HepG2 (cell line): Measurements from ENCODE around the gene PODXL2. TPM values are rescaled to one million over a fixed set of nuclear protein-coding genes. Genes with fewer than 3 reads are reported as not detected.

Source experiments
- ATF7 ChIP-seq, 2 experiments: fragments of 450-650 bp in 1 of 2; sonication (generic) in 1 of 2; formaldehyde crosslinking in 1 of 2; IDR thresholded peaks; 2 replicates each; pipeline versions ENCODE4 v1.4.0 to v1.6.1; 2016 to 2020; ENCODE audit warnings: antibody characterized with exemption in 1 of 2, mild to moderate bottlenecking in 1 of 2, missing genetic modification reagents in 1 of 2
- CAMTA2 ChIP-seq: sonication (generic); formaldehyde crosslinking; IDR thresholded peaks from 2 replicates; pipeline ENCODE4 v1.4.0; 2020; ENCODE audit warnings: mild to moderate bottlenecking, missing genetic modification reagents, borderline replicate concordance
- CENPX ChIP-seq: sonication (generic); formaldehyde crosslinking; IDR thresholded peaks from 2 replicates; pipeline ENCODE4 v1.9.0; 2021; ENCODE audit warnings: mild to moderate bottlenecking, missing genetic modification reagents, moderate library complexity
- FOXA3 ChIP-seq: IDR thresholded peaks from 2 replicates; pipeline ENCODE4 v1.6.1; 2016; ENCODE audit warnings: missing genetic modification reagents, missing compliant biosample characterization
- FOXP1 ChIP-seq, 2 experiments: fragments of 450-650 bp in 1 of 2; IDR thresholded peaks; 2 replicates each; pipeline ENCODE4 v1.6.1; 2017 to 2018; ENCODE audit warnings: antibody characterized with exemption in 1 of 2
- GATAD2A ChIP-seq: IDR thresholded peaks from 2 replicates; pipeline ENCODE4 v1.6.1; 2016
- HNRNPK ChIP-seq: fragments of 200-400 bp; formaldehyde crosslinking; IDR thresholded peaks from 2 replicates; pipeline ENCODE4 v1.6.1; 2018; ENCODE audit warnings: low read length, low read depth, moderate library complexity, mild to moderate bottlenecking; ENCODE audit not compliant: poor library complexity, severe bottlenecking
- HOXA9 ChIP-seq: sonication (generic); formaldehyde crosslinking; IDR thresholded peaks from 2 replicates; pipeline ENCODE4 v1.8.1; 2022; ENCODE audit warnings: missing genetic modification reagents, mild to moderate bottlenecking, moderate library complexity, borderline replicate concordance
- KLF9 ChIP-seq: IDR thresholded peaks from 2 replicates; pipeline ENCODE4 v1.6.1; 2016; ENCODE audit warnings: low read depth
- MAFK ChIP-seq, 2 experiments: IDR thresholded peaks in 1 of 2; conservative IDR thresholded peaks in 1 of 2; 2 replicates each; pipeline ENCODE4 v1.6.1; 2011; ENCODE audit warnings: improper control_type of control experiment in 2 of 2, low read length in 2 of 2
- MBNL3 ChIP-seq: fragments of 250-450 bp; sonication (Bioruptor Pico); conservative IDR thresholded peaks from 2 replicates; pipeline ENCODE4 v1.8.0; 2022; ENCODE audit warnings: mild to moderate bottlenecking, inconsistent platforms
- MTF1 ChIP-seq: sonication (generic); formaldehyde crosslinking; IDR thresholded peaks from 2 replicates; pipeline ENCODE4 v1.5.0; 2020; ENCODE audit warnings: missing genetic modification reagents
- SOX5 ChIP-seq: IDR thresholded peaks from 2 replicates; pipeline ENCODE4 v1.6.1; 2016; ENCODE audit warnings: borderline replicate concordance
- TEAD3 ChIP-seq: optimal IDR thresholded peaks from 2 replicates; pipeline ENCODE3; 2016; ENCODE audit warnings: borderline replicate concordance
- TFDP2 ChIP-seq: sonication (generic); formaldehyde crosslinking; IDR thresholded peaks from 2 replicates; pipeline ENCODE4 v1.4.0; 2020; ENCODE audit warnings: missing genetic modification reagents
- UBTF ChIP-seq: sonication (generic); formaldehyde crosslinking; IDR thresholded peaks from 2 replicates; pipeline ENCODE4 v1.4.0; 2020; ENCODE audit warnings: mild to moderate bottlenecking, missing genetic modification reagents
- YY1 ChIP-seq: IDR thresholded peaks from 2 replicates; pipeline ENCODE4 v1.6.1; 2011; ENCODE audit warnings: low read length, low read depth, moderate library complexity, mild to moderate bottlenecking; ENCODE audit not compliant: insufficient read depth, insufficient replicate concordance
- ZBTB1 ChIP-seq: sonication (generic); formaldehyde crosslinking; IDR thresholded peaks from 2 replicates; pipeline ENCODE4 v1.4.0; 2020; ENCODE audit warnings: missing genetic modification reagents, borderline replicate concordance
- ZBTB43 ChIP-seq: sonication (generic); formaldehyde crosslinking; conservative IDR thresholded peaks from 2 replicates; pipeline ENCODE4 v1.4.0; 2020; ENCODE audit warnings: missing genetic modification reagents
- ZFP36L1 ChIP-seq: sonication (generic); formaldehyde crosslinking; IDR thresholded peaks from 2 replicates; pipeline ENCODE4 v1.8.0; 2022; ENCODE audit warnings: mild to moderate bottlenecking, missing genetic modification reagents, moderate library complexity
- ZFY ChIP-seq: sonication (generic); formaldehyde crosslinking; IDR thresholded peaks from 2 replicates; pipeline ENCODE4 v1.4.0; 2020; ENCODE audit warnings: missing genetic modification reagents
- ZKSCAN1 ChIP-seq: fragments of 150-350 bp; IDR thresholded peaks from 2 replicates; pipeline ENCODE4 v1.6.1; 2014; ENCODE audit warnings: low read length
- ZNF160 ChIP-seq: sonication (generic); formaldehyde crosslinking; IDR thresholded peaks from 2 replicates; pipeline ENCODE4 v1.8.0; 2022; ENCODE audit warnings: mild to moderate bottlenecking, inconsistent platforms, missing genetic modification reagents
- ZNF343 ChIP-seq: sonication (generic); formaldehyde crosslinking; IDR thresholded peaks from 2 replicates; pipeline ENCODE4 v1.4.0; 2020; ENCODE audit warnings: mild to moderate bottlenecking, missing genetic modification reagents
- ZSCAN21 ChIP-seq: sonication (generic); formaldehyde crosslinking; IDR thresholded peaks from 2 replicates; pipeline ENCODE4 v1.8.0; 2022; ENCODE audit warnings: mild to moderate bottlenecking, missing genetic modification reagents, moderate library complexity, borderline replicate concordance
- polyA plus RNA-seq, 8 experiments: library from polyadenylated mRNA; depleted of rRNA in 3 of 8; stranded (reverse) in 7 of 8; unstranded in 1 of 8; fragments of >200 nt; fragmentation: Illumina TruSeq in 4 of 8; extraction: Trizol in 4 of 8; gene quantifications; 2 replicates each; pipeline versions ENCODE4 v1.2.1 to v1.2.3, GENCODE V29; 2011 to 2016; ENCODE audit warnings: low read depth in 4 of 8, missing spikeins in 1 of 8, mixed read lengths in 1 of 8; ENCODE audit not compliant: insufficient read depth in 1 of 8
- total RNA-seq, 5 experiments: library from RNA; depleted of rRNA; stranded (reverse); fragments of >200 nt; fragmentation: Illumina TruSeq; extraction: Trizol; gene quantifications; 2 replicates each; pipeline ENCODE4 v1.2.3, GENCODE V29; 2016; ENCODE audit warnings: low read depth in 1 of 5

The PODXL2 gene
- total and polyA plus RNA-seq, 2 of the 13 experiments (the other 11 are each of a cell fraction or from before 2014, with no cell fraction given) = 20.4 to 25.1 TPM

- no peak for TF ChIP-seq MBNL3 (CRISPR knock-in tag)
- no peak for TF ChIP-seq HNRNPK
- no peak for TF ChIP-seq ZKSCAN1
- no peak for TF ChIP-seq FOXP1 (IDR thresholded peaks at IDR 0.05)
- TF ChIP-seq FOXP1 (CRISPR knock-in tag; IDR thresholded peaks at IDR 0.05) = no peak
- peak; percentile 42; the same call in 1 of the 2 replicates for TF ChIP-seq TFDP2
- no peak for TF ChIP-seq GATAD2A (CRISPR knock-in tag)
- TF ChIP-seq ZFY (CRISPR knock-in tag) = peak; percentile 76
- no peak for TF ChIP-seq MTF1 (CRISPR knock-in tag)
- TF ChIP-seq ATF7 (IDR thresholded peaks at IDR 0.05) = no peak
- no peak for TF ChIP-seq ATF7 (CRISPR knock-in tag; IDR thresholded peaks at IDR 0.05)
- no peak for TF ChIP-seq ZBTB1 (CRISPR knock-in tag)
- TF ChIP-seq ZNF343 (CRISPR knock-in tag) = no peak
- TF ChIP-seq FOXA3 = peak; percentile 42; the same call in 1 of the 2 replicates
- no peak for TF ChIP-seq CENPX (CRISPR knock-in tag)
- no peak for TF ChIP-seq SOX5 (CRISPR knock-in tag)
- TF ChIP-seq MAFK (conservative IDR thresholded peaks at IDR 0.05 in 1 of 2, IDR thresholded peaks at IDR 0.05 in 1 of 2; ENCODE audit: low read length in 2 of 2) = no peak
- peak; percentile 51; the same call in 1 of the 2 replicates for TF ChIP-seq ZBTB43 (CRISPR knock-in tag)
- TF ChIP-seq TEAD3 (CRISPR knock-in tag) = no peak
- 0 out of 2 replicates have a peak, but pooled peaks have one; percentile 35 for TF ChIP-seq ZFP36L1 (CRISPR knock-in tag)
- TF ChIP-seq CAMTA2 = no peak
- no peak for TF ChIP-seq ZNF160
- TF ChIP-seq HOXA9 (CRISPR knock-in tag) = no peak
- TF ChIP-seq ZSCAN21 (CRISPR knock-in tag) = peak; percentile 42
- TF ChIP-seq YY1 = peak; percentile 46
- peak; percentile 59; the same call in 1 of the 2 replicates for TF ChIP-seq UBTF (CRISPR knock-in tag)
- TF ChIP-seq KLF9 (CRISPR knock-in tag) = no peak
These were observed 43.6 kb downstream of the PODXL2 start, which contains the start of gene ABTB1 (continued) for GRCh38 chr3:127672429-127673190.
